Uterus (tissue), 4 donors: Measurements from ENCODE around the gene CEP72. TPM values are rescaled to one million over a fixed set of nuclear protein-coding genes. Genes with fewer than 3 reads are reported as not detected.

Experiments
- DNase-seq, 2 donors: peaks; one replicate each; pipeline ENCODE4 v3.0.0-alpha.2; 2019 to 2020
- H3K27ac ChIP-seq, 2 donors: fragments of 200-600 bp; sonication (generic); 1 replicate in 1 of 2; 2 replicates in 1 of 2; pipeline ENCODE4 v1.5.1; 2016 to 2018
- H3K27me3 ChIP-seq, 2 donors: fragments of 200-600 bp; sonication (generic); one replicate each; pipeline ENCODE4 v1.5.1; 2018 to 2019; ENCODE audit warnings: control low read depth in 1 of 2
- H3K36me3 ChIP-seq, 2 donors: fragments of 200-600 bp; sonication (generic); one replicate each; pipeline ENCODE4 v1.5.1; 2019; ENCODE audit warnings: control low read depth in 1 of 2
- H3K4me1 ChIP-seq, 2 donors: fragments of 200-600 bp; sonication (generic); one replicate each; pipeline ENCODE4 v1.5.1; 2018 to 2019; ENCODE audit warnings: control low read depth in 1 of 2
- H3K4me3 ChIP-seq, 2 donors: fragments of 200-600 bp; sonication (generic); 1 replicate in 1 of 2; 2 replicates in 1 of 2; pipeline ENCODE4 v1.5.1; 2018 to 2019; ENCODE audit warnings: mild to moderate bottlenecking in 1 of 2
- H3K9me3 ChIP-seq, 2 donors: fragments of 200-600 bp; sonication (generic); one replicate each; pipeline ENCODE4 v1.5.1; 2019; ENCODE audit warnings: control low read depth in 1 of 2
- CTCF ChIP-seq, 4 experiments: fragments of 200-600 bp in 2 of 4; fragments of 450-650 bp in 2 of 4; sonication (generic) in 2 of 4; IDR thresholded peaks; one replicate each; pipeline ENCODE4 v1.5.1; 2016 to 2019; ENCODE audit warnings: antibody characterized with exemption in 4 of 4, mild to moderate bottlenecking in 2 of 4, moderate library complexity in 1 of 4
- POLR2A ChIP-seq, 2 donors: fragments of 450-650 bp; IDR thresholded peaks; one replicate each; pipeline ENCODE4 v1.6.1; 2016; ENCODE audit warnings: antibody characterized with exemption in 2 of 2, mild to moderate bottlenecking in 1 of 2, moderate library complexity in 1 of 2
- intact Hi-C: fragments of 100-400 bp; cut with DNase I; formaldehyde crosslinking; loops from one replicate; pipeline ENCODE4 v1.15.1; 2023; ENCODE audit warnings: low total_unique reads
- total RNA-seq, 4 donors: library from RNA; depleted of rRNA in 3 of 4; stranded (reverse); fragments of >200 nt in 3 of 4; gene quantifications; one replicate each; pipeline versions ENCODE4 v1.1.0 to v1.2.4, GENCODE V29; 2014 to 2023
- donor health status: DM: yes; HTN: yes; CAD: no.

Gene CEP72
- total RNA-seq, 4 donors from 2014 or later, result 0.26 to 11.9 (median 4.9) TPM

- peak; percentile 65 for DNase-seq
- Histone ChIP-seq H3K4me3 (no peak overlapping the region), H3K27ac (no peak overlapping the region), H3K36me3 (no peaks in the 10 kb centered on the region), H3K27me3 (no peaks in the 10 kb centered on the region), H3K9me3 (no peaks in the 10 kb centered on the region), H3K4me1 (peaks cover 0 to 24% of the 10 kb centered on the region in 2 donors)
- intact Hi-C loops, result loop anchor here (10.0 kb wide), 1 partner anchor 233 kb away; no protein-coding TSS in a partner anchor
- TF ChIP-seq POLR2A (IDR thresholded peaks at IDR 0.05) (no peak), CTCF (IDR thresholded peaks at IDR 0.05) (peak; percentile 78 to 91 (median 90))
Measured at GRCh38 chr5:671459-672328, 59.6 kb downstream of the CEP72 start.

GRCh38 chr5:672329-673160 lies 60.4 kb downstream of the CEP72 start:
- intact Hi-C loops, result loop anchor here (10.0 kb wide), 1 partner anchor 232 kb away; no protein-coding TSS in a partner anchor
- peak overlapping the region in 1 of 2 donors; percentile 5 for H3K4me3 ChIP-seq

GRCh38 chr5:673161-673830 lies 61.2 kb downstream of the CEP72 start:
- H3K27me3 ChIP-seq, result no peaks in the 10 kb centered on the region
- intact Hi-C loops, result loop anchor here (10.0 kb wide), 1 partner anchor 232 kb away; no protein-coding TSS in a partner anchor
- no peaks in the 10 kb centered on the region for H3K36me3 ChIP-seq
- TF ChIP-seq POLR2A (IDR thresholded peaks at IDR 0.05) (no peak), CTCF (IDR thresholded peaks at IDR 0.05) (no peak)
- H3K4me1 ChIP-seq, result peaks cover 0 to 24% of the 10 kb centered on the region in 2 donors
- no peaks in the 10 kb centered on the region for H3K9me3 ChIP-seq
- no peak for DNase-seq
- H3K27ac ChIP-seq, result no peak overlapping the region
- H3K4me3 ChIP-seq, result peak overlapping the region in 1 of 2 donors; percentile 5

More at GRCh38 chr5:672329-673160, 60.4 kb downstream of the CEP72 start:
- Histone ChIP-seq H3K36me3 (no peaks in the 10 kb centered on the region), H3K27me3 (no peaks in the 10 kb centered on the region), H3K27ac (no peak overlapping the region), H3K4me1 (peaks cover 0 to 24% of the 10 kb centered on the region in 2 donors), H3K9me3 (no peaks in the 10 kb centered on the region)
- DNase-seq, result peak; percentile 78 to 79
- TF ChIP-seq CTCF (IDR thresholded peaks at IDR 0.05) (no peak), POLR2A (IDR thresholded peaks at IDR 0.05) (no peak)

- no peak overlapping the region for H3K4me3 ChIP-seq
- H3K4me1 ChIP-seq, result peaks cover 0 to 24% of the 10 kb centered on the region in 2 donors
- intact Hi-C loops, result loop anchor here (10.0 kb wide), 1 partner anchor 231 kb away; no protein-coding TSS in a partner anchor
- H3K27ac ChIP-seq, result no peak overlapping the region
- TF ChIP-seq POLR2A (IDR thresholded peaks at IDR 0.05) (no peak), CTCF (IDR thresholded peaks at IDR 0.05) (no peak)
- H3K9me3 ChIP-seq, result no peaks in the 10 kb centered on the region
- no peaks in the 10 kb centered on the region for H3K36me3 ChIP-seq
- DNase-seq, result no peak
- H3K27me3 ChIP-seq, result no peaks in the 10 kb centered on the region
Measured at GRCh38 chr5:673831-674629, 61.9 kb downstream of the CEP72 start.
